BJ (cell line): ENCODE data around the gene KCTD18. TPM values are rescaled to one million over a fixed set of nuclear protein-coding genes. Genes with fewer than 3 reads are reported as not detected.

Source experiments
- CTCF ChIA-PET: fragments of 350-600 bp; formaldehyde crosslinking; extraction: SDS; loops from one replicate; lab custom pipeline; 2021; ENCODE audit warnings: antibody characterized with exemption, inconsistent platforms; lab: Yijun Ruan, JAX
- POLR2A ChIA-PET: fragments of 300-600 bp; sonication (Branson Sonifier 250); formaldehyde crosslinking; extraction: SDS; loops from one replicate; lab custom pipeline; 2021; ENCODE audit warnings: antibody characterized with exemption; lab: Charles Lee
- DNase-seq: peaks from one replicate; pipeline ENCODE4 v3.0.0-alpha.2; 2011; ENCODE audit warnings: low read depth
- H3K27me3 ChIP-seq: 2 replicates; pipeline ENCODE4 v1.6.0; 2011; ENCODE audit warnings: low read length; ENCODE audit not compliant: control insufficient read depth, insufficient read depth
- H3K36me3 ChIP-seq: 2 replicates; pipeline ENCODE4 v1.5.1; 2011; ENCODE audit warnings: low read length; ENCODE audit not compliant: control insufficient read depth, insufficient read depth
- H3K4me3 ChIP-seq: 2 replicates; pipeline ENCODE4 v1.5.1; 2011; ENCODE audit warnings: low read depth, mild to moderate bottlenecking, control low read depth, low read length
- CTCF ChIP-seq: IDR thresholded peaks from 2 replicates; pipeline ENCODE4 v1.5.1; 2011; ENCODE audit warnings: low read depth, mild to moderate bottlenecking, control low read depth, inconsistent platforms, low read length, moderate library complexity; ENCODE audit not compliant: insufficient read depth
- polyA plus RNA-seq: library from polyadenylated mRNA; depleted of rRNA; stranded (reverse); fragments of >200 nt; gene quantifications from 2 replicates; pipeline ENCODE4 v1.2.3, GENCODE V29; 2011

Gene KCTD18
- polyA plus RNA-seq, 1 experiment: 9.3 TPM

- H3K4me3 ChIP-seq: no peak overlapping the region
- peaks cover 9% of the 10 kb centered on the region for H3K27me3 ChIP-seq
- ChIA-PET CTCF (interaction anchor here (3.2 to 5.8 kb wide), 2 partner anchors 11 to 13 kb away, joined by 12 to 29 read pairs; partner anchors contain the start of gene KCTD18), POLR2A (no interaction called here)
- DNase-seq: no peak
- H3K36me3 ChIP-seq: no peaks in the 10 kb centered on the region
- TF ChIP-seq CTCF: no peak
Measured at GRCh38 chr2:200523158-200523557, 13.3 kb upstream of the KCTD18 start.

GRCh38 chr2:200515155-200515554, 5.3 kb upstream of the KCTD18 start:
- TF ChIP-seq CTCF: no peak
- no peak for DNase-seq
- peaks cover 12% of the 10 kb centered on the region for H3K27me3 ChIP-seq
- H3K4me3 ChIP-seq: no peak overlapping the region
- H3K36me3 ChIP-seq: no peaks in the 10 kb centered on the region
- ChIA-PET CTCF (no interaction called here), POLR2A (no interaction called here)

GRCh38 chr2:200509235-200509611, 645 bp downstream of the KCTD18 start:
- ChIA-PET CTCF (interaction anchor here (0.7 to 3.0 kb wide), 16 partner anchors 11 to 536 kb away, joined by 3 to 29 read pairs (median 4); partner anchors contain the start of gene SGO2), POLR2A (interaction anchor here (0.5 kb wide), 1 partner anchor 262 kb away, joined by 10 read pairs; no protein-coding TSS in a partner anchor)
- TF ChIP-seq CTCF: no peak
- H3K27me3 ChIP-seq: peaks cover 6% of the 10 kb centered on the region
- peak overlapping the region; percentile 77 for H3K4me3 ChIP-seq
- DNase-seq: no peak
- H3K36me3 ChIP-seq: no peaks in the 10 kb centered on the region

- no peak for TF ChIP-seq CTCF
- no peak for DNase-seq
- ChIA-PET POLR2A (no interaction called here), CTCF (interaction anchor here (1.1 to 3.0 kb wide), 4 partner anchors 10 to 534 kb away, joined by 3 to 8 read pairs (median 4); no protein-coding TSS in a partner anchor)
- Histone ChIP-seq H3K27me3 (no peaks in the 10 kb centered on the region), H3K4me3 (no peak overlapping the region), H3K36me3 (no peaks in the 10 kb centered on the region)
Measured at GRCh38 chr2:200507179-200507578, 2.7 kb downstream of the KCTD18 start.

DNA sequence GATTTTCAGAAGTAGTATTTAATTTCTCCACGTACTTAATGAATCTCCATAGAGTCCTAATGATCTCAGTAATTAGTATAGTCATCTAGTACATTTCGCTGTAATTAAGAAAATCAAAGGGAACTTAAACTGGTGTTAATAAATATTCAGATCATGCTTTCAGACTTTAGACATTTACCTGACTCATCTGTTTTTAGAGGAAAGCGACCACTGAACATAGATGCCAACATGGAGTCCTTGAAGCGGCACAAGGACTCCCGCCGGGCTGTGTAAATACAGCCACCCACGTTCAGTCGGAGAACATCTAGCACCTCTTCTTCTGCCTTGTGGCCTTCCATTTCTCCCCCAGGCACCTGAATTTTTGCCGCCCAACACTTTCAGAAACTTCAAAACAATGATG, 3.2 kb downstream of the KCTD18 start:
- Histone ChIP-seq H3K4me3 (no peak overlapping the region), H3K36me3 (no peaks in the 10 kb centered on the region), H3K27me3 (no peaks in the 10 kb centered on the region)
- DNase-seq: no peak
- POLR2A ChIA-PET: no interaction called here
- TF ChIP-seq CTCF: no peak
- CTCF ChIA-PET: interaction anchor here (1.1 to 1.5 kb wide), 2 partner anchors 10 to 533 kb away, joined by 3 to 4 read pairs; no protein-coding TSS in a partner anchor
